ENCODE data around the gene PLEKHM3. TPM values are rescaled to one million over a fixed set of nuclear protein-coding genes. Genes with fewer than 3 reads are reported as not detected.

Gene PLEKHM3
- total and polyA plus RNA-seq, 2 experiments from 2014 or later: 6.7 to 8.0 TPM

- Histone ChIP-seq H3K4me3 (no peak overlapping the region), H3K27me3 (no peaks in the 10 kb centered on the region), H3K4me1 (ENCODE audit: low read depth) (no peaks in the 10 kb centered on the region), H3K27ac (no peak overlapping the region), H3K9me3 (ENCODE audit: low read depth) (no peaks in the 10 kb centered on the region), H3K36me3 (no peaks in the 10 kb centered on the region)
- no peak for DNase-seq (ENCODE audit: low read depth in 1 of 2, low spot score in 1 of 2)
- TF ChIP-seq CTCF (IDR thresholded peaks at IDR 0.05; ENCODE audit: low read depth, low read length): no peak
Observed at GRCh38 chr2:207895274-207895860, 130.0 kb downstream of the PLEKHM3 start.

- H3K4me1 ChIP-seq (ENCODE audit: low read depth): peaks cover under 1% of the 10 kb centered on the region
- no peaks in the 10 kb centered on the region for H3K9me3 ChIP-seq (ENCODE audit: low read depth)
- H3K4me3 ChIP-seq: no peak overlapping the region
- DNase-seq (ENCODE audit: low read depth in 1 of 2, low spot score in 1 of 2): peak in 1 of 2 donors; percentile 40
- TF ChIP-seq CTCF (IDR thresholded peaks at IDR 0.05; ENCODE audit: low read depth, low read length): no peak
- no peaks in the 10 kb centered on the region for H3K27me3 ChIP-seq
- H3K36me3 ChIP-seq: no peaks in the 10 kb centered on the region
- no peak overlapping the region for H3K27ac ChIP-seq
Observed at GRCh38 chr2:207892716-207893402, 132.5 kb downstream of the PLEKHM3 start.

DNA sequence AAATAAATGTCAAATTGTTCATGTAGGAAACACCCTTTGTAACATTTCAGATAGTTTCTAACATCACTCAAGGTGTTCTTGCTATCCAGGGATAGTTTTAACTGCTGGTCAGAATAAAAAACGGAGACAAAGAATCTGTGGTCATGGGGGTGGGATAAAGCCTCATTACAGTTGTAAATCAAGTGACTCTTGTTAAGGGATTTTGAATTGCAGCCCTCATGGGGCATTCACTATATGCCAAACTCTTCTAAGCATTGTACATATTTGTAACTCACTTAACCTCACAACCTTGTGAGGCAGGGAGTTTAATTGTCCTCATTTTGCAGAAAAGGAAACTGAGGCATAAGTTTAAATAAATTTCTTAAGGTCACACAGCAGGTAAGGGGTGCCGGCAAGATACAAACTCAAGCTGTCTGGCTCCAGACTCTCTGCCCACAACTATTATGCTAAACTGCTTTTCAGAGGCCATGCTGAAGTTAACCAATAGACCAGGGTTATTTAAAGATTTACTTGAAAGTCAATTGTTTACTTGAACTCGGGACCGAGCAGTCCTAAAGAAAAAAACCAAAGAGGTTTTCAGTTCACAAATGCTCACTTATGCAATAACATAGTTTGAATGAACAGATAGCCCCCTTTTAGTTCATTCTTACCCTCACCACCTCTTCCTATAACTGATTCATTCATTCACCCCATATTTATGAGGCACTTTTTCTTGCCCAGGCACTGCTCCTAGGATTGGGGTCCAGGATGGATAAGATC lies 134.1 kb downstream of the PLEKHM3 start:
- Histone ChIP-seq H3K4me3 (no peak overlapping the region), H3K27me3 (no peaks in the 10 kb centered on the region), H3K27ac (no peak overlapping the region), H3K9me3 (ENCODE audit: low read depth) (no peaks in the 10 kb centered on the region), H3K36me3 (no peaks in the 10 kb centered on the region), H3K4me1 (ENCODE audit: low read depth) (peaks cover 6% of the 10 kb centered on the region)
- DNase-seq (ENCODE audit: low read depth in 1 of 2, low spot score in 1 of 2): no peak
- no peak for TF ChIP-seq CTCF (IDR thresholded peaks at IDR 0.05; ENCODE audit: low read depth, low read length)

GRCh38 chr2:207887500-207887899 lies 137.8 kb downstream of the PLEKHM3 start:
- Histone ChIP-seq H3K36me3 (no peaks in the 10 kb centered on the region), H3K4me3 (no peak overlapping the region), H3K4me1 (ENCODE audit: low read depth) (peaks cover 6% of the 10 kb centered on the region), H3K27ac (no peak overlapping the region), H3K27me3 (no peaks in the 10 kb centered on the region), H3K9me3 (ENCODE audit: low read depth) (no peaks in the 10 kb centered on the region)
- DNase-seq (ENCODE audit: low read depth in 1 of 2, low spot score in 1 of 2): no peak
- TF ChIP-seq CTCF (IDR thresholded peaks at IDR 0.05; ENCODE audit: low read depth, low read length): no peak

- H3K27me3 ChIP-seq: no peaks in the 10 kb centered on the region
- no peak overlapping the region for H3K4me3 ChIP-seq
- DNase-seq (ENCODE audit: low read depth in 1 of 2, low spot score in 1 of 2): no peak
- peaks cover 6% of the 10 kb centered on the region for H3K4me1 ChIP-seq (ENCODE audit: low read depth)
- no peaks in the 10 kb centered on the region for H3K36me3 ChIP-seq
- H3K9me3 ChIP-seq (ENCODE audit: low read depth): no peaks in the 10 kb centered on the region
- no peak overlapping the region for H3K27ac ChIP-seq
- TF ChIP-seq CTCF (IDR thresholded peaks at IDR 0.05; ENCODE audit: low read depth, low read length): no peak
Observed at GRCh38 chr2:207885010-207885409, 140.3 kb downstream of the PLEKHM3 start.
